ENCODE data around the gene ZNF638.

ZNF638 gene

GRCh38 chr2:71451705-71452104, 120.1 kb downstream of the ZNF638 start:
- TF ChIP-seq YY1 (IDR thresholded peaks at IDR 0.05; ENCODE audit: low read depth) = no peak
- no peak for TF ChIP-seq TEAD4 (IDR thresholded peaks at IDR 0.05)
- no peak for TF ChIP-seq USF1 (IDR thresholded peaks at IDR 0.05)
- TF ChIP-seq CEBPB (IDR thresholded peaks at IDR 0.05) = no peak

- TF ChIP-seq REST (IDR thresholded peaks at IDR 0.05; ENCODE audit: low read depth) (no peak), TCF12 (IDR thresholded peaks at IDR 0.05; ENCODE audit: low read depth) (no peak)
These were observed 121.0 kb downstream of the ZNF638 start for GRCh38 chr2:71452565-71452964.

- TF ChIP-seq TEAD4 (IDR thresholded peaks at IDR 0.05) = no peak
- no peak for TF ChIP-seq RAD21 (IDR thresholded peaks at IDR 0.05; ENCODE audit: low read depth)
- no peak for TF ChIP-seq EP300 (IDR thresholded peaks at IDR 0.05; ENCODE audit: borderline replicate concordance)
- no peak for TF ChIP-seq YY1 (IDR thresholded peaks at IDR 0.05; ENCODE audit: low read depth)
- TF ChIP-seq ZBTB7A (IDR thresholded peaks at IDR 0.05; ENCODE audit: low read depth) = 0 out of 2 replicates have a peak, but pooled peaks have one; percentile 67
- no peak for TF ChIP-seq CREB1 (IDR thresholded peaks at IDR 0.05; ENCODE audit: low read depth)
- TF ChIP-seq EGR1 (IDR thresholded peaks at IDR 0.05) = peak; percentile 24; the same call in 1 of the 2 replicates
- no peak for TF ChIP-seq MAX (IDR thresholded peaks at IDR 0.05)
- no peak for TF ChIP-seq REST (IDR thresholded peaks at IDR 0.05; ENCODE audit: low read depth)
- peak; percentile 46; the same call in 1 of the 2 replicates for TF ChIP-seq TAF1 (IDR thresholded peaks at IDR 0.05; ENCODE audit: low read depth)
- TF ChIP-seq CEBPB (IDR thresholded peaks at IDR 0.05) = no peak
- no peak for TF ChIP-seq FOXM1 (IDR thresholded peaks at IDR 0.05; ENCODE audit: borderline replicate concordance, low read depth)
- TF ChIP-seq TCF12 (IDR thresholded peaks at IDR 0.05; ENCODE audit: low read depth) = no peak
These were observed 122.0 kb downstream of the ZNF638 start, which contains the start of gene DYSF for GRCh38 chr2:71453404-71454220. DYSF (plus strand) TSS chr2:71453561.

- no peak for TF ChIP-seq REST (IDR thresholded peaks at IDR 0.05; ENCODE audit: low read depth)
- TF ChIP-seq CREB1 (IDR thresholded peaks at IDR 0.05; ENCODE audit: low read depth) = no peak
- TF ChIP-seq TEAD4 (IDR thresholded peaks at IDR 0.05) = no peak
- TF ChIP-seq EP300 (IDR thresholded peaks at IDR 0.05; ENCODE audit: borderline replicate concordance) = no peak
- no peak for TF ChIP-seq MAX (IDR thresholded peaks at IDR 0.05)
- no peak for TF ChIP-seq YY1 (IDR thresholded peaks at IDR 0.05; ENCODE audit: low read depth)
- no peak for TF ChIP-seq ZBTB7A (IDR thresholded peaks at IDR 0.05; ENCODE audit: low read depth)
These were observed 122.8 kb downstream of the ZNF638 start for GRCh38 chr2:71454221-71455010.
